ENCODE data around the gene ADIPOR2. TPM values are rescaled to one million over a fixed set of nuclear protein-coding genes. Genes with fewer than 3 reads are reported as not detected.
"Not testable (repeated sequence)": the region's sequence is repeated elsewhere in the genome, so short reads cannot be mapped to it uniquely, and the experiment has no call there.

ADIPOR2 gene
- total RNA-seq, 2 donors from 2014 or later = 19.7 to 23.3 TPM

GRCh38 chr12:1815814-1816729 is 125.2 kb downstream of the ADIPOR2 start:
- Histone ChIP-seq H3K4me1 (peaks cover 0 to 9% of the 10 kb centered on the region in 2 donors), H3K27me3 (no peaks in the 10 kb centered on the region), H3K9me3 (no peaks in the 10 kb centered on the region), H3K4me3 (no peak overlapping the region), H3K27ac (no peak overlapping the region), H3K36me3 (no peaks in the 10 kb centered on the region)
- DNase-seq (ENCODE audit: low spot score) = no peak
- TF ChIP-seq CTCF (IDR thresholded peaks at IDR 0.05) = no peak

- no peak overlapping the region for H3K27ac ChIP-seq
- H3K36me3 ChIP-seq = no peaks in the 10 kb centered on the region
- TF ChIP-seq CTCF (IDR thresholded peaks at IDR 0.05) = no peak
- peaks cover 0 to 9% of the 10 kb centered on the region in 2 donors for H3K4me1 ChIP-seq
- H3K27me3 ChIP-seq = no peaks in the 10 kb centered on the region
- no peaks in the 10 kb centered on the region for H3K9me3 ChIP-seq
- no peak overlapping the region for H3K4me3 ChIP-seq
- no peak for DNase-seq (ENCODE audit: low spot score)
These were observed 126.0 kb downstream of the ADIPOR2 start for GRCh38 chr12:1816730-1817348.

- DNase-seq (ENCODE audit: low spot score); H3K27ac ChIP-seq; H3K36me3 ChIP-seq; H3K9me3 ChIP-seq; H3K27me3 ChIP-seq; H3K4me1 ChIP-seq; H3K4me3 ChIP-seq: not testable (repeated sequence)
These were observed 127.1 kb downstream of the ADIPOR2 start for GRCh38 chr12:1817928-1818327.

- Histone ChIP-seq H3K36me3 (no peaks in the 10 kb centered on the region), H3K4me1 (peaks cover 0 to 9% of the 10 kb centered on the region in 2 donors), H3K27me3 (no peaks in the 10 kb centered on the region), H3K27ac (no peak overlapping the region), H3K4me3 (no peak overlapping the region), H3K9me3 (no peaks in the 10 kb centered on the region)
- DNase-seq (ENCODE audit: low spot score) = no peak
- no peak for TF ChIP-seq CTCF (IDR thresholded peaks at IDR 0.05)
These were observed 128.2 kb downstream of the ADIPOR2 start for GRCh38 chr12:1819050-1819449.

- Histone ChIP-seq H3K36me3 (no peaks in the 10 kb centered on the region), H3K9me3 (no peaks in the 10 kb centered on the region), H3K27me3 (no peaks in the 10 kb centered on the region), H3K27ac (no peak overlapping the region), H3K4me1 (peaks cover 0 to 9% of the 10 kb centered on the region in 2 donors), H3K4me3 (no peak overlapping the region)
- TF ChIP-seq CTCF (IDR thresholded peaks at IDR 0.05) = no peak
- DNase-seq (ENCODE audit: low spot score) = no peak
These were observed 128.7 kb downstream of the ADIPOR2 start for GRCh38 chr12:1819571-1819970.

- Histone ChIP-seq H3K36me3 (no peaks in the 10 kb centered on the region), H3K4me3 (no peak within 1 kb of the TSS), H3K9me3 (no peaks in the 10 kb centered on the region), H3K27ac (no peak within 1 kb of the TSS), H3K27me3 (no peaks in the 10 kb centered on the region), H3K4me1 (peaks cover 0 to 9% of the 10 kb centered on the region in 2 donors)
- no peak for DNase-seq (ENCODE audit: low spot score)
- TF ChIP-seq CTCF (IDR thresholded peaks at IDR 0.05) = no peak
These were observed 129.5 kb downstream of the ADIPOR2 start, which contains the start of gene LRTM2 for GRCh38 chr12:1820191-1820895. LRTM2 (plus strand) TSS chr12:1820565; CDS start chr12:1828149, 7,584 bp downstream.
